B cell (primary cell): Measurements from ENCODE around the gene PTPRN. TPM values are rescaled to one million over a fixed set of nuclear protein-coding genes. Genes with fewer than 3 reads are reported as not detected.

Source experiments
- ATAC-seq: fragments of 200-7000 bp; cut with Tn5 transposase; one replicate; pipeline ENCODE4 v1.10.0; 2021; ENCODE audit warnings: low read depth, mild to moderate bottlenecking, moderate number of reproducible peaks, moderate library complexity
- CTCF ChIA-PET: fragments of 350-600 bp; sonication (Branson Sonifier 250); formaldehyde crosslinking; loops from one replicate; lab custom pipeline; 2021; ENCODE audit warnings: antibody characterized with exemption, inconsistent platforms; lab: Charles Lee
- POLR2A ChIA-PET: fragments of 350-600 bp; sonication (Branson Sonifier 250); formaldehyde crosslinking; loops from one replicate; lab custom pipeline; 2021; ENCODE audit warnings: antibody characterized with exemption; lab: Charles Lee
- DNase-seq: peaks from one replicate; pipeline ENCODE4 v3.0.0; 2013
- H2AFZ ChIP-seq: 2 replicates; pipeline ENCODE4 v1.6.1; 2012; ENCODE audit warnings: mild to moderate bottlenecking, low read depth, low read length; ENCODE audit not compliant: insufficient read depth, poor library complexity, severe bottlenecking
- H3K27ac ChIP-seq, 2 donors: 1 replicate in 1 of 2; 2 replicates in 1 of 2; pipeline ENCODE4 v1.5.1; 2012 to 2013; ENCODE audit warnings: low read length in 2 of 2, mild to moderate bottlenecking in 2 of 2, moderate library complexity in 1 of 2
- H3K27me3 ChIP-seq, 4 experiments: fragments of 200-600 bp in 1 of 4; sonication (generic) in 1 of 4; replicated peaks in 1 of 4; 1 replicate in 2 of 4; 2 replicates in 2 of 4; pipeline versions ENCODE4 v1.6.1 to v1.7.0; 2013 to 2016; ENCODE audit warnings: low read length in 3 of 4, mild to moderate bottlenecking in 2 of 4, mixed read lengths in 1 of 4, moderate library complexity in 1 of 4; ENCODE audit not compliant: insufficient read depth in 4 of 4, control insufficient read depth in 3 of 4; ENCODE audit errors: control extremely low read depth in 1 of 4
- H3K36me3 ChIP-seq, 2 experiments: replicated peaks in 1 of 2; 1 replicate in 1 of 2; 2 replicates in 1 of 2; pipeline versions ENCODE4 v1.6.1 to v1.7.1; 2013; ENCODE audit warnings: low read length in 1 of 2; ENCODE audit not compliant: insufficient read depth in 2 of 2, control insufficient read depth in 1 of 2; ENCODE audit errors: control extremely low read depth in 1 of 2, extremely low read depth in 1 of 2
- H3K4me1 ChIP-seq, 2 donors: fragments of 200-600 bp in 1 of 2; sonication (generic) in 1 of 2; 1 replicate in 1 of 2; 2 replicates in 1 of 2; pipeline versions ENCODE4 v1.5.1 to v1.6.1; 2013 to 2017; ENCODE audit warnings: low read length in 2 of 2; ENCODE audit not compliant: control insufficient read depth in 2 of 2, insufficient read depth in 2 of 2
- H3K4me2 ChIP-seq: replicated peaks from 2 replicates; pipeline ENCODE3; 2012; ENCODE audit warnings: mild to moderate bottlenecking, low read depth, low read length; ENCODE audit not compliant: poor library complexity, severe bottlenecking
- H3K4me3 ChIP-seq, 5 experiments: fragments of 200-600 bp in 1 of 5; sonication (generic) in 1 of 5; 1 replicate in 3 of 5; 2 replicates in 2 of 5; pipeline versions ENCODE4 v1.5.1 to v1.7.0; 2011 to 2016; ENCODE audit warnings: low read length in 4 of 5, mild to moderate bottlenecking in 4 of 5, low read depth in 2 of 5, control low read depth in 1 of 5, moderate library complexity in 1 of 5; ENCODE audit not compliant: insufficient read depth in 1 of 5; ENCODE audit errors: control extremely low read depth in 1 of 5, extremely low read depth in 1 of 5
- H3K79me2 ChIP-seq: fragments of 200-600 bp; sonication (generic); one replicate; pipeline ENCODE4 v1.6.0; 2016; ENCODE audit warnings: low read length; ENCODE audit not compliant: control insufficient read depth, insufficient read depth
- H3K9ac ChIP-seq: fragments of 200-600 bp; sonication (generic); 2 replicates; pipeline ENCODE4 v1.6.1; 2017; ENCODE audit warnings: mild to moderate bottlenecking, low read length, moderate library complexity
- H3K9me3 ChIP-seq, 3 donors: one replicate each; pipeline versions ENCODE4 v1.6.1 to v1.7.1; 2013; ENCODE audit warnings: low read length in 2 of 3; ENCODE audit not compliant: control insufficient read depth in 2 of 3, insufficient read depth in 1 of 3; ENCODE audit errors: control extremely low read depth in 1 of 3
- H4K20me1 ChIP-seq: 2 replicates; pipeline ENCODE4 v1.6.0; 2012; ENCODE audit warnings: mild to moderate bottlenecking, low read length; ENCODE audit not compliant: insufficient read depth, control insufficient read depth, poor library complexity, severe bottlenecking
- H3K27ac Mint-ChIP-seq: one replicate; pipeline ENCODE4 v1.8.0; 2021; ENCODE audit warnings: mixed read lengths
- H3K27me3 Mint-ChIP-seq: one replicate; pipeline ENCODE4 v1.8.0; 2021; ENCODE audit warnings: mixed read lengths
- H3K4me1 Mint-ChIP-seq: one replicate; pipeline ENCODE4 v1.8.0; 2021; ENCODE audit warnings: mixed read lengths
- H3K4me3 Mint-ChIP-seq: one replicate; pipeline ENCODE4 v1.8.0; 2021; ENCODE audit warnings: mixed read lengths
- H3K9me3 Mint-ChIP-seq: one replicate; pipeline ENCODE4 v1.8.0; 2022; ENCODE audit warnings: mixed read lengths; ENCODE audit not compliant: insufficient read depth
- CTCF ChIP-seq: fragments of 200-600 bp; IDR thresholded peaks from one replicate; pipeline ENCODE4 v1.8.0; 2022; ENCODE audit warnings: antibody characterized with exemption, mild to moderate bottlenecking
- EZH2 ChIP-seq: IDR thresholded peaks from 2 replicates; pipeline ENCODE4 v1.6.1; 2012; ENCODE audit warnings: borderline replicate concordance, low read depth, mild to moderate bottlenecking, moderate library complexity, low read length; ENCODE audit not compliant: insufficient read depth, poor library complexity, severe bottlenecking
- WGBS: methylation state at CpG from one replicate; pipeline ENCODE4 v1.1.5; 2013; ENCODE audit warnings: missing lambda C conversion rate; ENCODE audit not compliant: insufficient coverage; 5-methylcytosine and 5-hydroxymethylcytosine counted together
- intact Hi-C: fragments of 100-400 bp; cut with micrococcal nuclease; formaldehyde crosslinking; loops from one replicate; pipeline ENCODE4 v1.10.0; 2022
- polyA plus RNA-seq: library from polyadenylated mRNA; depleted of rRNA; stranded (reverse); fragments of >200 nt; gene quantifications from 2 replicates; pipeline ENCODE4 v1.2.3, GENCODE V29; 2012
- total RNA-seq, 2 donors: library from RNA; stranded (reverse); fragments of 120-200 nt in 1 of 2; gene quantifications; 1 replicate in 1 of 2; 2 replicates in 1 of 2; pipeline versions ENCODE4 v1.2.3 to v1.2.4, GENCODE V29; 2013 to 2022

The PTPRN gene
- total and polyA plus RNA-seq, 2 donors (not counting 1 experiment from before 2014, with no cell fraction given), result 0.04 TPM; not detected in 1

- no peak overlapping the region for H3K27ac ChIP-seq
- H3K27me3 ChIP-seq, result peaks cover 0 to 22% (median 1%) of the 10 kb centered on the region in 4 experiments
- no peak overlapping the region for H3K4me3 ChIP-seq
- H3K79me2 ChIP-seq, result no peaks in the 10 kb centered on the region
- no peaks in the 10 kb centered on the region for H4K20me1 ChIP-seq
- H3K9me3 Mint-ChIP-seq, result no peaks in the 10 kb centered on the region
- no peak overlapping the region for H3K4me3 Mint-ChIP-seq
- intact Hi-C loops, result loop anchor here (1.0 to 5.0 kb wide), 5 partner anchors 45 to 241 kb away; partner anchors contain the start of genes DNPEP and NHEJ1
- ATAC-seq (peak; percentile 63), DNase-seq (peak; percentile 90)
- H3K27me3 Mint-ChIP-seq, result peaks cover 25% of the 10 kb centered on the region
- no peaks in the 10 kb centered on the region for H3K9me3 ChIP-seq
- peaks cover 14 to 19% of the 10 kb centered on the region in 2 donors for H3K4me1 ChIP-seq
- H3K4me1 Mint-ChIP-seq, result peaks cover 13% of the 10 kb centered on the region
- ChIA-PET POLR2A (no interaction called here), CTCF (interaction anchor here (0.7 to 10.3 kb wide), 17 partner anchors 7 to 230 kb away, joined by 3 to 136 read pairs (median 5); partner anchors contain the start of genes ANKZF1, ATG9A, CNPPD1 and DNAJB2)
- WGBS, result 20% methylated on average over 13 of the region's 15 CpGs
- no peak overlapping the region for H3K27ac Mint-ChIP-seq
- peak; percentile 93 for TF ChIP-seq CTCF
- no peak for TF ChIP-seq EZH2
- peak overlapping the region; percentile 68 for H2AFZ ChIP-seq
- H3K36me3 ChIP-seq, result no peaks in the 10 kb centered on the region
- no peak overlapping the region for H3K9ac ChIP-seq
- peak overlapping the region; percentile 37 for H3K4me2 ChIP-seq
Measured at GRCh38 chr2:219298759-219299371, 10.3 kb downstream of the PTPRN start.
